Vagina (tissue), 2 donors: ENCODE results near the gene ANKRD13C.

Experiments
- POLR2A ChIP-seq, 2 donors: fragments of 450-650 bp; IDR thresholded peaks; one replicate each; pipeline ENCODE4 v1.6.1; 2017; ENCODE audit warnings: antibody characterized with exemption in 2 of 2, mild to moderate bottlenecking in 2 of 2, moderate library complexity in 2 of 2
- POLR2AphosphoS5 ChIP-seq, 2 donors: sonication (generic); formaldehyde crosslinking; IDR thresholded peaks; one replicate each; pipeline ENCODE4 v1.9.0; 2017; ENCODE audit warnings: antibody characterized with exemption in 2 of 2, mild to moderate bottlenecking in 2 of 2, low read depth in 1 of 2; ENCODE audit not compliant: insufficient read depth in 1 of 2
- TF ChIP-seq, protein P1 (sequence below), 3 experiments: fragments of 450-650 bp in 2 of 3; fragments of 200-600 bp in 1 of 3; sonication (generic) in 1 of 3; IDR thresholded peaks; one replicate each; pipeline ENCODE4 v1.5.1; 2017 to 2019; ENCODE audit warnings: antibody characterized with exemption in 3 of 3, mild to moderate bottlenecking in 2 of 3, moderate library complexity in 2 of 3

- TF ChIP-seq, protein P1, sequence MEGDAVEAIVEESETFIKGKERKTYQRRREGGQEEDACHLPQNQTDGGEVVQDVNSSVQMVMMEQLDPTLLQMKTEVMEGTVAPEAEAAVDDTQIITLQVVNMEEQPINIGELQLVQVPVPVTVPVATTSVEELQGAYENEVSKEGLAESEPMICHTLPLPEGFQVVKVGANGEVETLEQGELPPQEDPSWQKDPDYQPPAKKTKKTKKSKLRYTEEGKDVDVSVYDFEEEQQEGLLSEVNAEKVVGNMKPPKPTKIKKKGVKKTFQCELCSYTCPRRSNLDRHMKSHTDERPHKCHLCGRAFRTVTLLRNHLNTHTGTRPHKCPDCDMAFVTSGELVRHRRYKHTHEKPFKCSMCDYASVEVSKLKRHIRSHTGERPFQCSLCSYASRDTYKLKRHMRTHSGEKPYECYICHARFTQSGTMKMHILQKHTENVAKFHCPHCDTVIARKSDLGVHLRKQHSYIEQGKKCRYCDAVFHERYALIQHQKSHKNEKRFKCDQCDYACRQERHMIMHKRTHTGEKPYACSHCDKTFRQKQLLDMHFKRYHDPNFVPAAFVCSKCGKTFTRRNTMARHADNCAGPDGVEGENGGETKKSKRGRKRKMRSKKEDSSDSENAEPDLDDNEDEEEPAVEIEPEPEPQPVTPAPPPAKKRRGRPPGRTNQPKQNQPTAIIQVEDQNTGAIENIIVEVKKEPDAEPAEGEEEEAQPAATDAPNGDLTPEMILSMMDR (IDR thresholded peaks at IDR 0.05): no peak
- TF ChIP-seq POLR2AphosphoS5 (IDR thresholded peaks at IDR 0.05; ENCODE audit: insufficient read depth in 1 of 2, low read depth in 1 of 2): no peak
- no peak for TF ChIP-seq POLR2A (IDR thresholded peaks at IDR 0.05)
These were observed 37.4 kb downstream of the ANKRD13C start for GRCh38 chr1:70317087-70317486.
